K562 (cell line): ENCODE measurements around the gene TMC2. TPM values are rescaled to one million over a fixed set of nuclear protein-coding genes. Genes with fewer than 3 reads are reported as not detected.

Source experiments
- ZC3H11A ChIP-seq: IDR thresholded peaks from 2 replicates; pipeline ENCODE4 v1.6.1; 2012; ENCODE audit warnings: low read depth, low read length, improper control_type of control experiment
- ZNF699 ChIP-seq: fragments of 250-450 bp; sonication (Bioruptor Pico); IDR thresholded peaks from 2 replicates; pipeline ENCODE4 v1.8.0; 2021; ENCODE audit warnings: mild to moderate bottlenecking, moderate library complexity; ENCODE audit not compliant: insufficient replicate concordance
- polyA plus RNA-seq, 8 experiments: library from polyadenylated mRNA; depleted of rRNA in 4 of 8; stranded (reverse) in 5 of 8; unstranded in 3 of 8; fragments of >200 nt; fragmentation: Nextera tagmentation in 2 of 8; fragmentation: Illumina TruSeq in 1 of 8; extraction: Ambion mirVana in 2 of 8; extraction: Trizol in 1 of 8; gene quantifications; 2 replicates each; pipeline versions ENCODE4 v1.2.1 to v1.2.3, GENCODE V29; 2011 to 2014; ENCODE audit warnings: inconsistent platforms in 1 of 8, missing spikeins in 1 of 8
- total RNA-seq, 7 experiments: library from RNA; depleted of rRNA in 6 of 7; stranded (reverse); fragments of >200 nt in 6 of 7; fragmentation: Illumina TruSeq in 2 of 7; extraction: Trizol in 2 of 7; gene quantifications; 2 replicates each; pipeline versions ENCODE4 v1.2.1 to v1.2.3, GENCODE V29; 2011 to 2021; ENCODE audit warnings: low replicate concordance in 1 of 7
- TF ChIP-seq, protein P1 (sequence below): fragments of 450-650 bp; IDR thresholded peaks from 2 replicates; pipeline ENCODE4 v1.6.1; 2016; ENCODE audit warnings: low read depth
- TF ChIP-seq, protein P2 (sequence below): sonication (generic); formaldehyde crosslinking; IDR thresholded peaks from 2 replicates; pipeline ENCODE4 v1.8.1; 2023; ENCODE audit warnings: mild to moderate bottlenecking, missing genetic modification reagents

The TMC2 gene
- total and polyA plus RNA-seq, 9 of the 15 experiments (the other 6 are each of a cell fraction or from before 2014, with no cell fraction given), result not detected

DNA sequence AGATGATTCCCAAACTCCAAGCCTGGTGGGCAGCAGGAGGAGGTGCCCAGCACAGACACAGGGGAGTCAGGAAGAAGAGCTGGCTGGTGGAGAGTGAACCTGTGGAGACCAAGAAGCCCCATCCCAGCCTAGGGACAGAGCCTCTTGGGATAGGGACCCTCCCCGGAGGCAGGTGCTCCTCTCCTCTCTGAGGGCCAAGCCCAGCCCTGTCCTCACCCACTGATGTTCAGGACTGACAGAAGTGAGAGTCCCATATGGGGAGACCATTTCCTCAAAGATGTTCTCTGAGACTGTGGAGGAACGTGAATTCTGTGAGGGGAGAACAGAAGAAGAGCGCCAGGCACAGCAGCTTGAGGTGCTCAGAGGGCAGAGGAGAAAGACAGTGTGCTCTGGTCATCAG, 153.8 kb downstream of the TMC2 start (continued):
- TF ChIP-seq, protein P1, sequence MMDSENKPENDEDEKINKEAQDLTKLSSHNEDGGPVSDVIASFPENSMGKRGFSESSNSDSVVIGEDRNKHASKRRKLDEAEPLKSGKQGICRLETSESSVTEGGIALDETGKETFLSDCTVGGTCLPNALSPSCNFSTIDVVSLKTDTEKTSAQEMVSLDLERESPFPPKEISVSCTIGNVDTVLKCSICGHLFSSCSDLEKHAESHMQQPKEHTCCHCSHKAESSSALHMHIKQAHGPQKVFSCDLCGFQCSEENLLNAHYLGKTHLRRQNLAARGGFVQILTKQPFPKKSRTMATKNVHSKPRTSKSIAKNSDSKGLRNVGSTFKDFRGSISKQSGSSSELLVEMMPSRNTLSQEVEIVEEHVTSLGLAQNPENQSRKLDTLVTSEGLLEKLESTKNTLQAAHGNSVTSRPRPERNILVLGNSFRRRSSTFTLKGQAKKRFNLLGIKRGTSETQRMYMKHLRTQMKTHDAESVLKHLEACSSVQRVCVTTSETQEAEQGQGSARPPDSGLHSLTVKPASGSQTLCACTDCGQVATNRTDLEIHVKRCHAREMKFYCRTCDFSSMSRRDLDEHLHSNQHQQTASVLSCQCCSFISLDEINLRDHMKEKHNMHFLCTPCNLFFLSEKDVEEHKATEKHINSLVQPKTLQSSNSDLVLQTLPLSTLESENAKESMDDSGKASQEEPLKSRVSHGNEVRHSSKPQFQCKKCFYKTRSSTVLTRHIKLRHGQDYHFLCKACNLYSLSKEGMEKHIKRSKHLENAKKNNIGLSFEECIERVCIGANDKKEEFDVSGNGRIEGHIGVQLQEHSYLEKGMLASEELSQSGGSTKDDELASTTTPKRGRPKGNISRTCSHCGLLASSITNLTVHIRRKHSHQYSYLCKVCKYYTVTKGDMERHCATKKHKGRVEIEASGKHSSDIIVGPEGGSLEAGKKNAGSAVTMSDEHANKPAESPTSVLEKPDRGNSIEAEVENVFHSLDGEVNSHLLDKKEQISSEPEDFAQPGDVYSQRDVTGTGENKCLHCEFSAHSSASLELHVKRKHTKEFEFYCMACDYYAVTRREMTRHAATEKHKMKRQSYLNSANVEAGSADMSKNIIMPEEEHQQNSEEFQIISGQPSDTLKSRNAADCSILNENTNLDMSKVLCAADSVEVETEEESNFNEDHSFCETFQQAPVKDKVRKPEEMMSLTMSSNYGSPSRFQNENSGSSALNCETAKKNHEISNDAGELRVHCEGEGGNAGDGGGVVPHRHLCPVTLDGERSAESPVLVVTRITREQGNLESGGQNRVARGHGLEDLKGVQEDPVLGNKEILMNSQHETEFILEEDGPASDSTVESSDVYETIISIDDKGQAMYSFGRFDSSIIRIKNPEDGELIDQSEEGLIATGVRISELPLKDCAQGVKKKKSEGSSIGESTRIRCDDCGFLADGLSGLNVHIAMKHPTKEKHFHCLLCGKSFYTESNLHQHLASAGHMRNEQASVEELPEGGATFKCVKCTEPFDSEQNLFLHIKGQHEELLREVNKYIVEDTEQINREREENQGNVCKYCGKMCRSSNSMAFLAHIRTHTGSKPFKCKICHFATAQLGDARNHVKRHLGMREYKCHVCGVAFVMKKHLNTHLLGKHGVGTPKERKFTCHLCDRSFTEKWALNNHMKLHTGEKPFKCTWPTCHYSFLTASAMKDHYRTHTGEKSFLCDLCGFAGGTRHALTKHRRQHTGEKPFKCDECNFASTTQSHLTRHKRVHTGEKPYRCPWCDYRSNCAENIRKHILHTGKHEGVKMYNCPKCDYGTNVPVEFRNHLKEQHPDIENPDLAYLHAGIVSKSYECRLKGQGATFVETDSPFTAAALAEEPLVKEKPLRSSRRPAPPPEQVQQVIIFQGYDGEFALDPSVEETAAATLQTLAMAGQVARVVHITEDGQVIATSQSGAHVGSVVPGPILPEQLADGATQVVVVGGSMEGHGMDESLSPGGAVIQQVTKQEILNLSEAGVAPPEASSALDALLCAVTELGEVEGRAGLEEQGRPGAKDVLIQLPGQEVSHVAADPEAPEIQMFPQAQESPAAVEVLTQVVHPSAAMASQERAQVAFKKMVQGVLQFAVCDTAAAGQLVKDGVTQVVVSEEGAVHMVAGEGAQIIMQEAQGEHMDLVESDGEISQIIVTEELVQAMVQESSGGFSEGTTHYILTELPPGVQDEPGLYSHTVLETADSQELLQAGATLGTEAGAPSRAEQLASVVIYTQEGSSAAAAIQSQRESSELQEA, result no peak
- TF ChIP-seq ZC3H11A (no peak), ZNF699 (CRISPR knock-in tag) (no peak)
- TF ChIP-seq, protein P2, sequence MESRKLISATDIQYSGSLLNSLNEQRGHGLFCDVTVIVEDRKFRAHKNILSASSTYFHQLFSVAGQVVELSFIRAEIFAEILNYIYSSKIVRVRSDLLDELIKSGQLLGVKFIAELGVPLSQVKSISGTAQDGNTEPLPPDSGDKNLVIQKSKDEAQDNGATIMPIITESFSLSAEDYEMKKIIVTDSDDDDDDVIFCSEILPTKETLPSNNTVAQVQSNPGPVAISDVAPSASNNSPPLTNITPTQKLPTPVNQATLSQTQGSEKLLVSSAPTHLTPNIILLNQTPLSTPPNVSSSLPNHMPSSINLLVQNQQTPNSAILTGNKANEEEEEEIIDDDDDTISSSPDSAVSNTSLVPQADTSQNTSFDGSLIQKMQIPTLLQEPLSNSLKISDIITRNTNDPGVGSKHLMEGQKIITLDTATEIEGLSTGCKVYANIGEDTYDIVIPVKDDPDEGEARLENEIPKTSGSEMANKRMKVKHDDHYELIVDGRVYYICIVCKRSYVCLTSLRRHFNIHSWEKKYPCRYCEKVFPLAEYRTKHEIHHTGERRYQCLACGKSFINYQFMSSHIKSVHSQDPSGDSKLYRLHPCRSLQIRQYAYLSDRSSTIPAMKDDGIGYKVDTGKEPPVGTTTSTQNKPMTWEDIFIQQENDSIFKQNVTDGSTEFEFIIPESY (CRISPR knock-in tag), result no peak
